OCI-M2 (cell line): ENCODE measurements around the gene UBA1.
A peak's percentile ranks its signal among the peaks of the same experiment; 100 is the strongest.

ENCODE experiments used
- DNase-seq: peaks from one replicate; lab custom pipeline; 2025; ENCODE audit not compliant: unreplicated experiment; lab: John Stamatoyannopoulos, UW

UBA1 gene

DNA sequence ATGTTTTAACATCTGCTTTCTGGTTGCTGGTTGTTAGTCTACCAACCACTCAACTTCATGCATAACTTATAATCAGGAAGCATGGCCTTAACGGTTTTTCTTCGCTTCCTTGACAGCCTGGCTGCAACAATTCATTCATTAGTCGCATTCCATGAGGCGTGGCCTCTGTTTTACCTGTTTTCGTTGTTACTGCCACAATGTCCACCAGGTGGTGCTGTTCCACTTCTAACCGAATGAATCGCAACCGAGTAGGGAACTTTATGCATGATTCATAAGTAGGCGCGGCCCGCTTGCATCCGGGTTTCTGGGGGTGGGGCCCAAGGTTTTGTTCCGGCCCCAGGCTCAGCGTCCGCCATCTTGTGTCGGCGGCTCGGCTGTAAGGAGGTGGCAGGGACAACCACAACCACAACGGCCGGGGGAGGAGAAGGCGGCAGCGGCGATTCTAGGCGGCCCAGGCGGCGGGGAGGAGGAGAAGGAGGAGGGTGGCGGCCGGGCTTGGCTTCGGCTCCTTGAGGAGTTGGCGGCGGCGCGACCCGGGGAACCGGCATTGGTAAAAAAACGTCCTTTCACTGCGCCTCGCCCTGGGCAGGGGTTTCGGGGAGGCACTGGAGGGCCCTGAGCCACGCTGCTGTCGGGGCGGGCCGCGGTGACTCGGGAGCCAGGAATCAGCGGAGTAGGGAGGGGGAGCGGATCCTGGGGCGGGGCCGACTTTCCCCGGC is at the start of gene UBA1:
UBA1 (plus strand) TSS at position 355 of the 719 bp plus-strand sequence. CDS start 4,974 bp downstream, outside the sequence.
- DNase-seq: peak; percentile 76

DNA sequence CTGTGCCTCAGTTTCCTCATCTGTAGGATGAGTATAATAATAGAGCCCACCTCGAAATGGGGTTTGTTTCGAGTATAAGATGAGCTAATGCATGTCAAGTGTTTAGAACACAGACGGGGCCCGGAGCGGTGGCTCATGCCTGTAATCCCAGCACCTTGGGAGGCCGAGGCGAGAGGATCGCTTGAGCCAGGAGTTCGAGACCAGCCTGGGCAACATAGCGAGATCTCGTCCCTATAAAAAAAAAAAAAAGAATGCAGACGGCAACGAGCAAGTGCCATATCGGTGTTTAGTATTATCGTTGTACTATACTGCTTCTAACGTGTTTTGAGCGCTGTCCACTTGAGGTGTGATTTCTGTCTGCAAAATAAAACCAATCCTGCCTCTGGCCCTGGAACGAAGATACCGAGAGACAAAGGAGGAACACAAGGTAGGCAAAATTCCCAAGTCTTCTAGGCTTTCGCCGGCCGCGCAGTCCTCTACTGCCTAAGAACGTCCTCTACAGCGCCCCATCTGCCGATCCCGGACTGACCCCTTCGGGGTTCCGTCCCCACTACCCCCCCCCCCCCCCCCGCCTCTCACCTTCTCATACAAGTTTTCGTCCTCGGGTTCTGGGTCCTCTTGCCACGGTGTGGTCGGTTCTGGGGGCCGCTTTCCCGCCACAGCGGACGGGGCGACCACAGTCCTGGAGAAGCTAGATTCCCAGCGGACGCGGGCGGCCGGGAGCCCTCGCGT is 49.6 kb upstream of the UBA1 start:
- no peak for DNase-seq

DNA sequence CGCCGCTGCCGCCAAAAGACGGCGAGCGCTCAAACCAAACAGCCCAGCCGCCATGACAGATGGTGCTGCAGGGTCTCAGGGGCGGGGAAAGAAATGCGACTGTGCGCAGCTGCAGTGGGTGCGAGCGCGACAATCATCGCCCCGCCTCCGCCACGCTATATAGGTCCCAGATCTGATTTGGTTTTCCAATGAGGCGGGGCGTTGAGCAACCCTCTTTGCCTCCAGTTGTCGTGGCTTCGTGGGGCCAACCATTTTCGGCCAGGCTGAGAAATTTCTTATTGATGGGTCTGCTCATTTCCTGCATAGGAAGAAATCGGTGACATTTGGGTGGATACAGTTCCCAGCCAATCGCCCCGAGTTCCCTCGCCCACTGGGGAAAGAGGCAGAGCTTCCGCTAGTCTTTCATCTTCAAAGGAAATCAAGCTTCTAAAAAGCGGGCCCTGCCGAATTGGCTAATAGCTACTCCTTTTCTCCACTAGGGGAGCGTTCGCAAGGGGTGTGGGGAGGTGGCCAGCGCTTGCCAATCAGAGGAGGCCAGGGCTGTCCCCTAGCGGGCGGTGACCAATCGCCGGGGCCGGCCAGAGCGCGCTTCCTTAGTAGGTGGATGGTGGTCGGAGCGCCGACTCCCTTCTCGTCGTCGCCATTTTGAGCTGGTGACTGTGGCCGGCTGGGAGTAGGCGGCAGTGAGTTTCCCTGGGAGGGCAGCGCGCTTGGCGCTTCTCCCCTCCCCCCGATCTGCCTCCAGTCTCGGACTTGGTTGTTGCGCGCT is 48.8 kb upstream of the UBA1 start, which contains the start of the genes NDUFB11 and RBM10:
NDUFB11 (minus strand) TSS at position 77 of the 769 bp plus-strand sequence; CDS start at position 54, 23 bp downstream.
RBM10 (plus strand) TSS at position 596 of the 769 bp plus-strand sequence. CDS start 2,261 bp downstream, outside the sequence.
- peak; percentile 80 for DNase-seq

DNA sequence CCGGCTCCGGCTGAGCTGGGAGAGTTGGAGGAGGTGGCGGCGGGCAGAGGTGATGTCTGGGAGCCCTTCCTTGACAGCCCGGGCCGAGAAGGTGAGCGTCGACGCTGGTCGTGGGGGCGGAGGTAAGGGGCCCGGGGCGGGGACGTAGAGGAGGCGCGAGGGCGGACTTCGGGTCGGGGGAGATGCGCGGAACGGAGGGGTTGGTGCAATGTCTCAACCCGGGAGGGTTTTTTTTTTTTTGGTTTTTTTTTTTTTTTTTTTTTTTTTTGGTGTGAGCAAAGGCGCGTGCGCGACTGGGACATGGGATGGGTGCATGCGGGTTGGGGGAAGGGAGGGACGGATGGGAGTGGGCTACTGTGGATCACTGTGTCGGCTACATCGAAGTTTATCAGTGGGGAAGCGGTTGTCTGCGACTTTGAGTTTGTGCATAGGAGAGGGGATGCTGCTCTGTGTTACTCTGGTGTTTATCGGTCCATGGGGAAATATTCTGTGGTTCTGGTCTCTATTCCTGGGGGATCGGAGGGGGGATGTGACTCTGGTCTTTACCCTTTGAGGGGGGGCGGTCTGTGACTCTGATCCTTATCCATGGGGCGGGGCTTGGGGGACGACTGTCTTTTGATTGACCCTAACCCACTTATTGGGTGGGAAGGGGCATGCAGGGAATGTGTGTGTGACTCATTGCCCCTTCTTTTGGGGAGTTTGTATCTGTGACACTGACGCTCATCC is 48.1 kb upstream of the UBA1 start:
- DNase-seq: no peak

DNA sequence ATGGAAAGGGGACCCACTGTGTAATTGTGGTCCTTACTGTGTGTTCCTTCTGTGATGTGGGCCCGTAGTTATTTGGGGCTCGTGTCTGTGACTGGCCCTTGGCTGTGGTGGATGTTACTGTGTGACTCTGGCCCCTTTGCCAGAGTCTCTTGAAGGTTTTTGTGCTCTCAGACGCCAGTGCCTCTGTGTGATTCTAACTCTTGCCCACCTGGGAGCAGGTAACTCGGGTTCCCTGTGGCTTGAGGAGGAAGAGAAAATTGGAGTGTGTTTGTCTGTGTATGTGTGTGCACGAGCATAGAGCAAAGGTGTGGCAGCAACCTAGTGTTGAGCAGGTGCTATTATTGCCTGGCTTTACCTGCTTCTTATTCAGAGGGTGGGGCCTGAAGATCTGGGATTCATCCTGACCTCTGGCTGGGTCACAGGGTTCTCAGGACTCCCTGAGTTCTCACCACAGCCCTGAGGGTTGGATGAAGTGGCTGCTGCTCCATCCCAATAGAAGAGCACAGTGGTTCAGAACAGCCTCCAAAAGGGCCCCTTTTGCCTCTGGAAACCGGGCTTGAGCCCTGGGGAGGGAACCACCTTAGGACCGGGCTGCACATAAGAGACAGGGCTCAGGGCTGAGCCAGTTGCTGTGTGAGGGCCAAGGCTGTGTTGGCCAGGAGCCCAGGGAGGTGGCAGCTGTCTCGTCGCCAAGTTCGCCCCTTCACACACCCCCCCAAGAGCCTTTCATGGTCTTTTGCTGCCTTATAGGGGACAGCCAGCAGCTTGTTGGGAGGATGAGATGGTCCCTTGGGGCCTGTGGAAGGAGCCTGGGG is 47.3 kb upstream of the UBA1 start:
- DNase-seq: no peak

DNA sequence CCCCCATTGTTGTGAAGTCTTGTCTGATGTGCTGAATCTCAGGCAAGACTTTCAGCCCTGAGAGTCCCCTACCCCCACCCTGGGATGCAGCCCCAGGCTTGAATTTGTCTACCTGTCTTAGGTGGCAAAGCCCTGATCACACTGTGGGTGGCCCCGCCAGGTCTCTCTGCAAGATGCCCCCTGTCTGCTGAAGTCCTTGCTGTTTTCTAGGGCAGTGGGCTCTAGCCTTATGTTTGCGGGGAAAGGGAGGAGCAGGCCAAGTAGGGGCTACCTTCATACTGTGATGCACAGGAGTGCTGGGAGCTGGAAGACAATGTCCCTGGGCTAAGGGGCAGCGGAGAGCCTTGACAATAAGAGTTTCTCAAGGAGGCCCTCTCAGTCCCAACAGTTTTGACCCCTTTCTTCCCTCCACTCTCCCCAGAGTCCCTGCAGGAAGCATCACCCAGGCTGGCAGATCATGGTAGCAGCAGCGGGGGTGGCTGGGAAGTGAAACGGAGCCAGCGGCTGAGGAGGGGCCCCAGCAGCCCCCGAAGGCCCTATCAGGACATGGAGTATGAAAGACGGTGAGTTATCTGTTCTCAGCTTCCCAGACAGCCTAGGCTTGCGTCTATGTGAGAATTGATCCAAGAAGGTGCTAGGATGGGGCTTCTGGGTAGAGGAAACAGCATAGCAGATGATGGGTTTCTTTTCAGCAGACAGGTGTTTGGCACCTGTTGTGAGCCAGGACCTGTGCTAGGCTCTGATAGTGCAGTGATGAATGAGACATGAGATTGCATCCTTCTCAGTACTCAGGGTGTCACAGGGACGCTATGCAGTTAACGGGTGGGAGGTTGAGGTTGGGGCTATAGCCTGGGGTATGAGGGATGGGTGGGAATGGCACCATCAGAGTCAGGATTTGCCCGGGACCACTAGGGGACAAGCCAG is 46.4 kb upstream of the UBA1 start:
- DNase-seq: no peak

DNA sequence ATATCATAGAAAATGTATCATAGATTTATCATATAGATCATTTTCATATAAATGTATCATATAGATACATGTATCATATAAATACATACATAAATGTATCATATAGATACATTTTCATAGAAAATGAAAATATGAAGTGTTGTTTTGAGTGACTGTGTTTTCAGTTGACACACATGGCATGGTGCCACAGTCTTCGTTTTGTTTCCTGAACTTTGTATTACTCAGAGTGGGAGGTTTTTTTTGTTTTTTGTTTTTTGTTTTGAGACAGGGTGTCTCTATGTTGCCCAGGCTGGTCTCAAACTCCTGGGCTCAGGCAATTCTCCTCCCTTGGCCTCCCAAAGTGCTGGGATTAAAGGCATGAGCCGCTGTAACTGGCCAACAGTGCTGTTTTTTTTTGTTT is 44.7 kb upstream of the UBA1 start:
- DNase-seq: no peak

DNA sequence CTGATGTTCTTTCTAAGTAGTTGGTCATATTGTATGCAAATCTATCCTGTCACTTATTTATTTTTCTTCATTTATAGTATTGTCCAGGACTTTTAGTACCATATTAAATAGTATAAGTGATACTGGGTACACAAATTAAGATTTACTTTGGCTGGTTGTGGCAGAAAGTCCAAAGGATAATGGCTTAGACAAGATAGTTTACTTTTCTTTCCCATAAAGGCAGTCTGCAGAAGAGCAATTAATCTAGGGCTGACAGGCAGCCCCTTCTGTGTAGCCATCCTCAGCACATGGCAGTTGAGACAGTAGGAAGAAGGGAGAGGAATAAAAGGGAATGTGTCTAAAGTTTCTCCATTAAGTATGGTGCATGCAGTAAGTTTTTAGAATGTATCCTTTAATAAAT is 42.2 kb upstream of the UBA1 start:
- no peak for DNase-seq

DNA sequence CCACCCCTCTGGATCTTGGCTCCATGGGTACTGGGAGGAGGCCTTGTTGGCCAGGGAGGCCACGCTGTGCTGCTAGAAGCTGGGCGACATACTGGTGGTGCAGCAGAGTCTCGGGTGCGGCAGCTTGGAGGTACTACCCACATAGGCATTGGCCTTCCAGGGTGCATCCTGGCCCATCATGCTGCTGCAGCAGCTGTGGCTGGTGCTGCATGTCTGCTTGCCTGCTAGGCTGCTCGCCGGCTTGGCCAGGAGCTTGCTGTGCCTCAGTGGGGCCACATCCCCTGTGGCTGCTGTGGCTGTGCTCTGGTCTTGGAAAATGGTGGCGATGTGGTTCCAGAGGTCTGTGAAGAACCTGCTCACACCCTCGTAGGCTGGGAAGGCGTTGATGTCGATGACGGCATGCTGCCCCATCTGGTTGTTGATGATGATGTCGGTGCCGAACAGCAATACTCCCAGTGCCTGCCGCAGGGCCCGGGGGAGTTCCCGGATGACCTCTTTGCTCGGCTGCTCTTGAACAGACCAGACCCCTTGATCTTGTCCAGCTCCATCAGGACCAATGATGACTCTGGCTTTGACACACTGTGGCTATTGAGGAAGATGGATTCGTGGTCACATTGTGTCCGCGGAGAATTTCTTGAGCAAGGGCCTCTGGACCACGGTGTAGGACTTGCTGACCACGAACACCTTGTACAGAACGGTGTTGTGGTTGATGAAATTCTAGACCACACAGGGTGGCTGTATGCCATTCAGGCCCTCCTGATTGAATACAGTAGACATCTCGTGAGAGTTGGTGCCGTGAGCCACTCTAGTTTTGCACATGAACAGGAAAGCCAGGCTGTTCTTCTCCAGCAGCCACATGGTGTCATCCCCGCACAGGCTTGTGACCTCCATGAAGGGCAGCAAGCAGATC is 36.8 kb upstream of the UBA1 start:
- no peak for DNase-seq

DNA sequence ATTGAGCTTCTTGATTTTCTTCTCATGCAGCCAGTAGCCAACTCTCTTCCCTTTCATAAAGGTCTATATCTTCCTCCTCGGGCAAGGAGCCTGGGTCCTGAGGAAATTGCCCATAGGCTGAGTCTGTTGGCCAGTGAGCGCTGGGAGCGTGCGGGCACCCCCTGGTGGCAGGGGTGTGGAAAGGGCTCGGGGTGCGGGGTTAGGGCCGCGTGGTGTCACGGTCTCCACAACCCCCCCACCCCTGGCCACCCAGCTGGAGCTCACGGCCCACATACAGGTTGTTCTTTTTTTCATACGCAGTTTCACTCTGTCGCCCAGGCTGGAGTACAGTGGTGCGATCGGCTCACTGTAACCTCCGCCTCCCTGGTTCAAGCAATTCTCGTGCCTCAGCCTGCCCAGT is 35.5 kb upstream of the UBA1 start:
- DNase-seq: no peak

DNA sequence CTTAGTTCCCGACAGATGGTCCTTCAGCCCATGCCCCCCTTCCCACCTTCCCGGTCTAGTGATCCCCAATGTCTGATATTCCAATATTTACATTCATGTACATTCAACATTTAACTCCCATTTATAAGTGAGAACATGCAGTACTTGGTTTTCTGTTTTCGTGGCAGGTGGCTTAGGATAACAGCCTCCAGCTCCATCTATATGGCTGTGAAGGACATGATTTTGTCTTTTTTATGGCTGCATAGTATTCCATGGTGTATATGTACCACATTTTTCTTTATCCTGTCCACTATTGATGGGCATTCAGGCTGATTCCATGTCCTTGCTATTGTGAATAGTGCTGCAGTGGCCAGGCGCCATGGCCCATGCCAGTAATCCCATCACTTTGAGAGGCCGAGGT is 34.8 kb upstream of the UBA1 start:
- no peak for DNase-seq

DNA sequence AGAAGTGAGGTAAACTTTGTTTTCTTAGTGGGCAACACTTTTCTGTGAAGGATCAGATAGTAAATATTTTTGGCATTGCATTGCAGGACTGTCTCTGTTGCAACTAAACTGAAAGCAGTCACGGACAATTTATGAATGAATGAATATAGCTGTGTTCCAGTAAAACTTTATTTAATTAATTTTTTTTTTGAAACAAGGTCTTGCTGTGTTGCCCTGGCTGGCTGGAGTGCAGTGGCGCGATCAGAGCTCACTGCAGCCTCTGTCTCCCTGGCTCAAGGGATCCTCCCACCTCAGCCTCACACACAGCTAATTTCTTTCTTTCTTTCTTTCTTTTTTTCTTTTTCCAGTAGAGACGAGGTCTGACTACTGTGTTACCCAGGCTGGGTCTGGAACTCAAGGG is 32.8 kb upstream of the UBA1 start:
- DNase-seq: no peak

DNA sequence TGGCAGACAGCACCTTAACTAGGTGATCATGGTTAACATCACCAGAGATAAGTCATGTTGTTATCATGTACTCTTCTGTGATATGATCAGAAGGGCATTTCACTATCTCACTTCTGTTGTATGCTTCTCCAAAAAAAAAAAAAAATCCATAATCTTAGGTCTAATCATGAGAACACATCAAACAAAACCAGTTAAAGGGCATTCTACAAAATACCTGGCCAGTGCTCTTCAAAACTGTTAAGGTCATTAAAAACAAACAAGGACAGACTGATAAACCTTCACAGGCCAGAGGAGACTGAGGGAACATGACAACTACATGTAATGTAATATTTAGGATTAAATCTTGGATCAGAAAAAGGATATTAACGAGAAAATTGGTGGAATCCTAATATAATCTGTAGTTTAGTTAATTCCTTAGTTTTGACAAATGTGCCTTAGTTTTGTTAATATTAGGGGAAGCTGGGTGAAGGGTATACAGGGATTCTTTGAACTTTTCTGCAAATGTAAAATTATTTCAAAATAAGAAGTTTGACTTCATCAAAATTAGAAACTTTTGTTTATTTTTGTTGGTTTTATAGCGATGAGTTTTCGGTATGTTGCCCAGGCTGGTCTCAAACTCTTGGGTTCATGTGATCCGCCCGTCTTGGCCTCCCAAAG is 30.6 kb upstream of the UBA1 start:
- no peak for DNase-seq

DNA sequence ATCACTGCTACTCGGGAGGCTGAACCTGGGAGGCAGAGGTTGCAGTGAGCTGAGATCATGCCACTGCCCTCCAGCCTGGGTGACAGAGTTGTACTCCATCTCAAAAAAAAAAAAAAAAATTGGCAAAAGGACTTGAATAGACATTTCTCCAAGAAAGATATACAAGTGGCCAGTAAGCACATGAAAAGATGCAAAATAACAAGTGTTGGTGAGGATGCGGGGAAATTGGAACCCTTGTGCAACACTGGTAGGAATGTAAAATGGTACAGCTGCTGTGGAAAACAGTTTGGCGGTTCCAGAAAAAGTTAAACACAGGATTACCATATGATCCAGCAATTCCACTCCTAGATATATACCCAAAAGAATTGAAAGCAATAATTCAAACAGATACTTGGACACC is 29.2 kb upstream of the UBA1 start:
- DNase-seq: no peak

DNA sequence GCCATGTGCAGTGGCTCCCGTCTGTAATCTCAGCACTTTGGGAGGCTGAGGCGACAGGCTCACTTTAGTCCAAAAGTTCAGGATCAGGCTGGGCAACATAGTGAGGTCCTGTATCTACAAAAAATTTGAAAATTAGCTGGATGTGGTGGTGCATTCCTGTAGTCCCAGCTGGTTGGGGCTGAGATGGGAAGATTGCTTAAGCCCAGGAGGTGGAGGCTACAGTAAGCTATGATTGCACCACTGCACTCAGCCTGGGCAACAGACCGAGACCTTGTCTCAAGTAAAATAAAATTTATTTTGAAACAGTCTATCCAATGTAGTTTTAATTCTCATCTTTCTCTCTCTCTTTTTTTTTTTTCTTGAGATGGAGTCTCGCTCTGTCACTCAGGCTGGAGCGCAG is 27.5 kb upstream of the UBA1 start:
- no peak for DNase-seq

DNA sequence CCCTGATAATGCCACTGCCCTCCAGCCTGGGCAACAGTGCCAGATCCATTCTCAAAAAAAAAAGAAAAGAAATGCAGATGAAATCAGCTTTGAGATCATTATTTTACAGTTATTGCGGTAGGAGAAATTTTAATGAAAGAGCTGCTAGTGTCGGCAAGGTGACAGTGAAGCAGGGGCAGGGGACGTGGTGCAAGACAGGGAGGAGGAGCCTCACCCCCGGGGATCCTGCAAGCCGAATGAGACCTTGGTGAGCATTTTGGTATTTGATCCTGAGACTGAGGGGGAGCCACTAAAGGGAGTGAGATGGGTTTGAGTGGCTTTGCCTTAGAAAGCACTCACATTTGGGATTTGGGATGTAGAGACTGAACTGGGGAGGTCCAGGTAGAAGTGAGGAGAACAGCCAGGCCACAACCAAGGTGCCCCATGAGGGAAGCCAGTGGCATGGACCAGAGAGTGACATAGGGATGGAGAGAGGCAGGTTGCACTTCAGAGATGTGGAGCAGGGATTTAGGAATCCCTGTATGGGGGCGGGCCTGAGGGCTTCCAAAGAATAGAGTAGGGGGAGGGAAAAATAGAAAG is 25.0 kb upstream of the UBA1 start:
- no peak for DNase-seq

DNA sequence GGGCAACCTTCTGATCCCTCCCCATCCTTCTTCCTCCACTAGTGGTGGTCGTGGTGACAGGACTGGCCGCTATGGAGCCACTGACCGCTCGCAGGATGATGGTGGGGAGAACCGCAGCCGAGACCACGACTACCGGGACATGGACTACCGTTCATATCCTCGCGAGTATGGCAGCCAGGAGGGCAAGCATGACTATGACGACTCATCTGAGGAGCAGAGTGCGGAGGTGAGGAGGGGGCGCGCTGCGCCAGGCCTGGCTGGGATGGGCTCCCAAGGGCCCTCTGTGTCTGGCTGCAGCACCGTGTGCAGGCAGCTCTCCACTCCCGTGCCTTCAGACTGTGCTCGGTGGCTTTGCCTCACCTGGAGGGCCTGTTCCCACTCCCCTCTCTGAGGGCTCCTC is 24.4 kb upstream of the UBA1 start:
- no peak for DNase-seq
